Measurements from ENCODE around the gene HSP90B1. TPM values are rescaled to one million over a fixed set of nuclear protein-coding genes. Genes with fewer than 3 reads are reported as not detected.

Gene HSP90B1
- polyA plus RNA-seq (2012; ENCODE audit: insufficient read depth, insufficient read length, low read depth) = 228 TPM

DNA sequence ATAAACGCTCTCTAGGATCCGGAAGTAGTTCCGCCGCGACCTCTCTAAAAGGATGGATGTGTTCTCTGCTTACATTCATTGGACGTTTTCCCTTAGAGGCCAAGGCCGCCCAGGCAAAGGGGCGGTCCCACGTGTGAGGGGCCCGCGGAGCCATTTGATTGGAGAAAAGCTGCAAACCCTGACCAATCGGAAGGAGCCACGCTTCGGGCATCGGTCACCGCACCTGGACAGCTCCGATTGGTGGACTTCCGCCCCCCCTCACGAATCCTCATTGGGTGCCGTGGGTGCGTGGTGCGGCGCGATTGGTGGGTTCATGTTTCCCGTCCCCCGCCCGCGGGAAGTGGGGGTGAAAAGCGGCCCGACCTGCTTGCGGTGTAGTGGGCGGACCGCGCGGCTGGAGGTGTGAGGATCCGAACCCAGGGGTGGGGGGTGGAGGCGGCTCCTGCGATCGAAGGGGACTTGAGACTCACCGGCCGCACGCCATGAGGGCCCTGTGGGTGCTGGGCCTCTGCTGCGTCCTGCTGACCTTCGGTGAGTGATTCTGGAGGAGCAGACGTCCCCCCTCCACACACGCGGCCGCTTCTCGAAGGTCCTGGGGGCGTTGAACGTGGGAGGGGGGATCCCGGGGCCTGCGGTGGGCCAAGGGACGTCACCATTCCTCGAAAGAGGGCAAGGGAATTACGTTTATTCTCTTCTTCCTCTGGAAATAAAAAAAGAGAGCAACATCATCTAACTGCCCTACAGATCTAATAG lies at the start of gene HSP90B1:
HSP90B1 (plus strand) TSS at position 377 of the 753 bp plus-strand sequence; CDS start at position 483, 106 bp downstream.
- Histone ChIP-seq H3K4me3 (ENCODE audit: low read depth, low read length) (peak within 1 kb of the TSS; percentile 96), H3K4me1 (no peaks in the 10 kb centered on the region), H3K27me3 (no peaks in the 10 kb centered on the region), H3K9me3 (no peaks in the 10 kb centered on the region), H3K36me3 (peaks cover 37% of the 10 kb centered on the region)
- peak; percentile 100 for DNase-seq
- TF ChIP-seq, protein P1, sequence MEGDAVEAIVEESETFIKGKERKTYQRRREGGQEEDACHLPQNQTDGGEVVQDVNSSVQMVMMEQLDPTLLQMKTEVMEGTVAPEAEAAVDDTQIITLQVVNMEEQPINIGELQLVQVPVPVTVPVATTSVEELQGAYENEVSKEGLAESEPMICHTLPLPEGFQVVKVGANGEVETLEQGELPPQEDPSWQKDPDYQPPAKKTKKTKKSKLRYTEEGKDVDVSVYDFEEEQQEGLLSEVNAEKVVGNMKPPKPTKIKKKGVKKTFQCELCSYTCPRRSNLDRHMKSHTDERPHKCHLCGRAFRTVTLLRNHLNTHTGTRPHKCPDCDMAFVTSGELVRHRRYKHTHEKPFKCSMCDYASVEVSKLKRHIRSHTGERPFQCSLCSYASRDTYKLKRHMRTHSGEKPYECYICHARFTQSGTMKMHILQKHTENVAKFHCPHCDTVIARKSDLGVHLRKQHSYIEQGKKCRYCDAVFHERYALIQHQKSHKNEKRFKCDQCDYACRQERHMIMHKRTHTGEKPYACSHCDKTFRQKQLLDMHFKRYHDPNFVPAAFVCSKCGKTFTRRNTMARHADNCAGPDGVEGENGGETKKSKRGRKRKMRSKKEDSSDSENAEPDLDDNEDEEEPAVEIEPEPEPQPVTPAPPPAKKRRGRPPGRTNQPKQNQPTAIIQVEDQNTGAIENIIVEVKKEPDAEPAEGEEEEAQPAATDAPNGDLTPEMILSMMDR (IDR thresholded peaks at IDR 0.05; ENCODE audit: low read depth, low read length) = no peak

DNA sequence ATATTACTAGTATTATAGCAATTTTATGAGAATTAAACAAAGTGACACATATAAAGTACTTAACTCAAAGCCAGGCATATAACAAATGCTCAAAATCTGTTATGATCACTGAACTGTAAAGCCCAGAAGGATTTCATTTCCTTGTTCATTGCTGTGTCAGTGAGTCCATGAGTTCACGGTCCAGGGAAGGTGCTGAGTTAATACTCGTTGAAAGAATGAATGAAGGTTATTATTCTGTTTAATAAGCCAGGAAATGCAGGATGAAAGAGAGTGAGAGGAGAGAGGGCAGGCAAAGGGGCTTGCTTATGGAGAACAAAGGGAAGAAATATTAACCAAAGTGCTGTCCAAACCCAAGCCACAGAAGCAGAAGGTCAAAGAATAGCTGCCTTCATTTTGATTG lies 48.9 kb upstream of the HSP90B1 start:
- TF ChIP-seq, protein P1 (IDR thresholded peaks at IDR 0.05; ENCODE audit: low read depth, low read length) = no peak
- Histone ChIP-seq H3K4me3 (ENCODE audit: low read depth, low read length) (no peak overlapping the region), H3K36me3 (no peaks in the 10 kb centered on the region), H3K9me3 (no peaks in the 10 kb centered on the region), H3K4me1 (no peaks in the 10 kb centered on the region), H3K27me3 (no peaks in the 10 kb centered on the region)
- no peak for DNase-seq

DNA sequence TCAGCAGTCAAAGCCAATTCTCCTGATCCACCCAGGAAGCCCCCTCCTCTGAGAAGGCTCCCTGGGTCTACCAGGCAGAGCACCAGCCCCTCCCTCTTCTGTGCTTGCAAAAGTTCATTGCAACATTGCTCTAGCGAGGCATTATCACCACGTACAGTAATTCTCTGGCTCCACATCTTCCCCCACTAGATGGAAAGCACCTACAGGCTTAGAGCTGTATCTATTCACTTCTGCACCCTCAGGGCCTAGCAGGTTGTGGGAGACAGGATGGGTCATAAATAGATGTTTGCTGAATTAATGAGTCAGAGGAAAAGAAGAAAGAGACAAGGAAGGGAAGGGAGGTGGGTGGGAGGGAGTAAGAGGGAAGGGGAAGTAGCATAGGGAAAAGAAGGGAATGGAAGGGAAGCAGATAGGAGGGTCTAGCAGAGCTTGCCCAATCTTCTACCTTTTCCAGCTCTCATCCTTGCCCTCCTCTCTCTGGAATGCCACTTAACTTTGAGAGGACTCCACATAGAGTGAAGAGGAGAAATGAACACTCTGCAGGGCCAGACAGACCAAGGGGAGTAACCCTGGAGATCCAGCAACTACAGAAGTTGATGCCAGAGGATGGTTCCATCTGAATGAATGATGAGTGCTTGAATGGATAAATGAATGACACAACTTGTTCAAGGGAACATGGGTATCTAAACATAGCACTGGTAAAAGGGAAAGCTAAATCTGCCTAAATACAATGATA lies 47.2 kb upstream of the HSP90B1 start:
- TF ChIP-seq, protein P1 (IDR thresholded peaks at IDR 0.05; ENCODE audit: low read depth, low read length) = no peak
- Histone ChIP-seq H3K9me3 (no peaks in the 10 kb centered on the region), H3K27me3 (no peaks in the 10 kb centered on the region), H3K4me3 (ENCODE audit: low read depth, low read length) (no peak overlapping the region), H3K4me1 (no peaks in the 10 kb centered on the region), H3K36me3 (no peaks in the 10 kb centered on the region)
- no peak for DNase-seq

DNA sequence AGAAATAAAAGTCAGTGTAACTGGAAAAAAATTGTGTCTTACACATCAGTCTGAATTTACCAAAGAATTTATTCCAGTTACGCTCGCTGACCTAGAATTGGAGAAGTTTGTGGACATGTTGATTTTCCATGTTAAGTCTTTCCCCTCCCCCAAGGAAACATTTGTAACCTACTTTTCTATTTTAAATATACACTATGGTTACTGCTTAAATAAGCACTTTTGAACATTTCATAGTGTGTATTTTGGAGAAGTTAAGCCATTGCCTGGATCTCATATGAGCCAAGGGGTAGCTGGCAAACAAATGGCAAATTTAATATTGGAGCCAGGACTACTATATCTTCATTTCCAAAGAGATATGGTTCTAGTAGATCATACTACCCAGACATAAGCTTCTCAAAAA lies 46.3 kb upstream of the HSP90B1 start:
- no peak for DNase-seq
- Histone ChIP-seq H3K36me3 (no peaks in the 10 kb centered on the region), H3K4me1 (no peaks in the 10 kb centered on the region), H3K9me3 (no peaks in the 10 kb centered on the region), H3K27me3 (no peaks in the 10 kb centered on the region), H3K4me3 (ENCODE audit: low read depth, low read length) (no peak overlapping the region)
- TF ChIP-seq, protein P1 (IDR thresholded peaks at IDR 0.05; ENCODE audit: low read depth, low read length) = no peak

DNA sequence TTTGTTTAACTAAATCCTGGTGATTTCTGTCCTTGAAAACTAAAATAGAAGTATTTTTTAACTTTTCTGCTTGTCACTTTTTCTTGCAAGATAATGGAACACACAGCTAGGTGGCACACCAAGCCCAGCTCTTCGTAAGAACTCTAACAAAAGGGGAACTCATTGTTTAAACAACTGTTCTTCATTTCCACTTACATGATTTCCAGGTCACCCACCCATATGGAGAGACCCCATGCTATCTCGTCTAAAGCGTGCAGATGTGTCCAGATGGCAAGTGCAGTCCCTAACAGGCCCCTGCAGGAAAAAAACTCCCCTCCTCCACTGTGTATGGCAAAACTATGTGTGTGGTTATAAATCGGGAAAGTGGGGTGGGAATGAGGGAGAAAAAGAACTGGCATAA lies 45.9 kb upstream of the HSP90B1 start:
- H3K36me3 ChIP-seq = no peaks in the 10 kb centered on the region
- TF ChIP-seq, protein P1 (IDR thresholded peaks at IDR 0.05; ENCODE audit: low read depth, low read length) = peak; percentile 51
- peak; percentile 16 for DNase-seq
- H3K27me3 ChIP-seq = no peaks in the 10 kb centered on the region
- H3K4me1 ChIP-seq = no peaks in the 10 kb centered on the region
- no peaks in the 10 kb centered on the region for H3K9me3 ChIP-seq
- no peak overlapping the region for H3K4me3 ChIP-seq (ENCODE audit: low read depth, low read length)
